ENCODE measurements around the gene GRK5.
A peak's percentile ranks its signal among the peaks of the same experiment; 100 is the strongest.
"Not testable (repeated sequence)": the region's sequence is repeated elsewhere in the genome, so short reads cannot be mapped to it uniquely, and the experiment has no call there.

Gene GRK5

GRCh38 chr10:119225083-119225658, 17.8 kb downstream of the GRK5 start:
- DNase-seq: no peak

GRCh38 chr10:119227825-119228224, 20.5 kb downstream of the GRK5 start:
- no peak for DNase-seq

- DNase-seq: no peak
These were observed 24.3 kb downstream of the GRK5 start for GRCh38 chr10:119231654-119232053.

- not testable (repeated sequence) for DNase-seq
These were observed 25.1 kb downstream of the GRK5 start for GRCh38 chr10:119232439-119232838.

- DNase-seq: no peak
These were observed 25.9 kb downstream of the GRK5 start for GRCh38 chr10:119233123-119233820.

- DNase-seq: peak; percentile 26
These were observed 26.4 kb downstream of the GRK5 start for GRCh38 chr10:119233821-119234220.

- no peak for DNase-seq
These were observed 28.0 kb downstream of the GRK5 start for GRCh38 chr10:119235356-119235755.

GRCh38 chr10:119237722-119238436, 30.5 kb downstream of the GRK5 start:
- DNase-seq: no peak

- no peak for DNase-seq
These were observed 31.2 kb downstream of the GRK5 start for GRCh38 chr10:119238577-119238976.

- DNase-seq: not testable (repeated sequence)
These were observed 31.6 kb downstream of the GRK5 start for GRCh38 chr10:119239015-119239414.

- DNase-seq: not testable (repeated sequence)
These were observed 32.3 kb downstream of the GRK5 start for GRCh38 chr10:119239630-119240029.

- no peak for DNase-seq
These were observed 33.7 kb downstream of the GRK5 start for GRCh38 chr10:119241066-119241465.

GRCh38 chr10:119242186-119242585, 34.8 kb downstream of the GRK5 start:
- DNase-seq: no peak

GRCh38 chr10:119243488-119243887, 36.1 kb downstream of the GRK5 start:
- DNase-seq: no peak

- DNase-seq: no peak
These were observed 36.6 kb downstream of the GRK5 start for GRCh38 chr10:119243967-119244366.

- no peak for DNase-seq
These were observed 37.9 kb downstream of the GRK5 start for GRCh38 chr10:119245272-119245671.

GRCh38 chr10:119246862-119247549, 39.6 kb downstream of the GRK5 start:
- DNase-seq: no peak

GRCh38 chr10:119247550-119247894, 40.2 kb downstream of the GRK5 start:
- DNase-seq: no peak

- DNase-seq: no peak
These were observed 40.8 kb downstream of the GRK5 start for GRCh38 chr10:119248184-119248583.

GRCh38 chr10:119248681-119249080, 41.3 kb downstream of the GRK5 start:
- no peak for DNase-seq

- no peak for DNase-seq
These were observed 43.4 kb downstream of the GRK5 start for GRCh38 chr10:119250641-119251314.

- no peak for DNase-seq
These were observed 43.9 kb downstream of the GRK5 start for GRCh38 chr10:119251315-119251708.

GRCh38 chr10:119252051-119252465, 44.7 kb downstream of the GRK5 start:
- no peak for DNase-seq
